ENCODE results near the gene FBLIM1.

The FBLIM1 gene

GRCh38 chr1:15731735-15732685, 26.6 kb upstream of the FBLIM1 start:
- no peak for DNase-seq

- no peak for DNase-seq
These were observed 25.9 kb upstream of the FBLIM1 start for GRCh38 chr1:15732686-15733081.

GRCh38 chr1:15733218-15733725, 25.3 kb upstream of the FBLIM1 start:
- DNase-seq = no peak

- DNase-seq = no peak
These were observed 24.8 kb upstream of the FBLIM1 start for GRCh38 chr1:15733726-15734226.

GRCh38 chr1:15734296-15734695, 24.3 kb upstream of the FBLIM1 start:
- no peak for DNase-seq

GRCh38 chr1:15734901-15735300, 23.7 kb upstream of the FBLIM1 start:
- DNase-seq = no peak

GRCh38 chr1:15735304-15736037, 23.1 kb upstream of the FBLIM1 start:
- DNase-seq = no peak

- DNase-seq = peak; percentile 78
These were observed 22.3 kb upstream of the FBLIM1 start, which contains the start of gene SLC25A34 for GRCh38 chr1:15736038-15736891. Gene SLC25A34, plus strand, starts transcription at chr1:15736258. Its CDS starts 228 bp downstream, at chr1:15736486.

GRCh38 chr1:15736892-15737261, 21.7 kb upstream of the FBLIM1 start:
- no peak for DNase-seq

GRCh38 chr1:15737324-15738319, 21.0 kb upstream of the FBLIM1 start:
- DNase-seq = no peak

GRCh38 chr1:15738416-15739113, 20.0 kb upstream of the FBLIM1 start:
- no peak for DNase-seq

GRCh38 chr1:15739259-15739658, 19.3 kb upstream of the FBLIM1 start:
- DNase-seq = no peak

- no peak for DNase-seq
These were observed 18.9 kb upstream of the FBLIM1 start for GRCh38 chr1:15739745-15740144.

GRCh38 chr1:15740924-15741850, 17.4 kb upstream of the FBLIM1 start:
- peak; percentile 87 for DNase-seq

- no peak for DNase-seq
These were observed 16.2 kb upstream of the FBLIM1 start, which contains the start of gene TMEM82 for GRCh38 chr1:15742339-15742801. Gene TMEM82, plus strand, starts transcription at chr1:15742499. Its CDS starts 61 bp downstream, at chr1:15742560.

- DNase-seq = no peak
These were observed 14.4 kb upstream of the FBLIM1 start for GRCh38 chr1:15744122-15744679.

GRCh38 chr1:15747378-15747777, 11.2 kb upstream of the FBLIM1 start:
- DNase-seq = no peak

GRCh38 chr1:15748264-15748663, 10.3 kb upstream of the FBLIM1 start:
- no peak for DNase-seq

Data from DMS79 (cell line).